ENCODE results near the gene SORL1.

DNA sequence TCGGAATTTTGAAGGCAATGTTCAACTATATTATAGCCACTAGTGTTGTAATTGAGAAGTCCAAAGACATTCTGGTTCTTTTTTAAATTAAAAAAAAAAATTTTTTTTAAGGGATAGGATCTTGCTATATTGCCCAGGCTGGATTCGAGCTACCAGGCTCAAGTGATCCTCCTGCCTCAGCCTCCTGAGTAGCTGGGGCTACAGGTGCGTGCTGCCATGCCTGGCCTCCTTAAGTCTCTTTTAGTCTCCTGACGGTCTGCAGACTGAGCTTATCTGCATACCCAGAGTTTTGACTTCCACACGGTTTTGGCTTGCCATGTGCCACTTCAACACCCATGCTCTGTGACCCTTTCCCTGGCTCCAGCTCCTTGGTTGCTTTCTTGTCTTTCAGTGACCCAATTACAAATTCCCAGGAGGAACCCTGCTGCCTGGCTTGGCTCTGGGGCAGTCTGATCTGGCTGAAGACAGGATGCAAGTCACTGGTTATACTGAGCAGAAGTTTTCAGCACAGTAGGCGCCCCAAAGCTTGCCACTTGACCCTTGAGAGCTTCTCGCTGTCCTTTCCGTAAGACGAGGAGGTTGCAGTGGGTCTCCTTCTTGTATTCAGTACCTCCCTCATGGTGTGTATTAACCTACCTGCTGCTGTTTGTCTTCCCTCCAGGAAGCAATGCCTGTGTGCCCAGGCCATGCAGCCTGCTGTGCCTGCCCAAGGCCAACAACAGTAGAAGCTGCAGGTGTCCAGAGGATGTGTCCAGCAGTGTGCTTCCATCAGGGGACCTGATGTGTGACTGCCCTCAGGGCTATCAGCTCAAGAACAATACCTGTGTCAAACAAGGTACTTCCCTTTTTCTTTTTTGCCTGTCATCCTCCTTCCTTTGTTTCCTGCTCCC lies 114.4 kb downstream of the SORL1 start:
- TF ChIP-seq, protein P1, sequence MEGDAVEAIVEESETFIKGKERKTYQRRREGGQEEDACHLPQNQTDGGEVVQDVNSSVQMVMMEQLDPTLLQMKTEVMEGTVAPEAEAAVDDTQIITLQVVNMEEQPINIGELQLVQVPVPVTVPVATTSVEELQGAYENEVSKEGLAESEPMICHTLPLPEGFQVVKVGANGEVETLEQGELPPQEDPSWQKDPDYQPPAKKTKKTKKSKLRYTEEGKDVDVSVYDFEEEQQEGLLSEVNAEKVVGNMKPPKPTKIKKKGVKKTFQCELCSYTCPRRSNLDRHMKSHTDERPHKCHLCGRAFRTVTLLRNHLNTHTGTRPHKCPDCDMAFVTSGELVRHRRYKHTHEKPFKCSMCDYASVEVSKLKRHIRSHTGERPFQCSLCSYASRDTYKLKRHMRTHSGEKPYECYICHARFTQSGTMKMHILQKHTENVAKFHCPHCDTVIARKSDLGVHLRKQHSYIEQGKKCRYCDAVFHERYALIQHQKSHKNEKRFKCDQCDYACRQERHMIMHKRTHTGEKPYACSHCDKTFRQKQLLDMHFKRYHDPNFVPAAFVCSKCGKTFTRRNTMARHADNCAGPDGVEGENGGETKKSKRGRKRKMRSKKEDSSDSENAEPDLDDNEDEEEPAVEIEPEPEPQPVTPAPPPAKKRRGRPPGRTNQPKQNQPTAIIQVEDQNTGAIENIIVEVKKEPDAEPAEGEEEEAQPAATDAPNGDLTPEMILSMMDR (conservative IDR thresholded peaks at IDR 0.05 in 1 of 2, IDR thresholded peaks at IDR 0.05 in 1 of 2; ENCODE audit: extremely low read depth in 1 of 2, insufficient read depth in 1 of 2, low read depth in 1 of 2, low read length in 2 of 2), result no peak
- no peak for TF ChIP-seq EZH2 (IDR thresholded peaks at IDR 0.05; ENCODE audit: borderline replicate concordance, low read length)
